ENCODE data around the gene PPT2. TPM values are rescaled to one million over a fixed set of nuclear protein-coding genes. Genes with fewer than 3 reads are reported as not detected.

PPT2 gene
- total and polyA plus RNA-seq, 2 of the 13 experiments (the other 11 are each of a cell fraction or from before 2014, with no cell fraction given): 39.2 to 61.8 TPM

GRCh38 chr6:32153564-32154513 is at the start of gene PPT2 (continued):
- TF ChIP-seq ZNF646 (CRISPR knock-in tag; IDR thresholded peaks at IDR 0.05) (0 out of 2 replicates have a peak, but pooled peaks have one; percentile 14), NFYC (CRISPR knock-in tag; IDR thresholded peaks at IDR 0.05) (no peak), ZNF496 (CRISPR knock-in tag; IDR thresholded peaks at IDR 0.05; ENCODE audit: insufficient replicate concordance) (no peak), SALL1 (CRISPR knock-in tag; IDR thresholded peaks at IDR 0.05) (no peak; the same call in 1 of the 2 replicates), MTA3 (CRISPR knock-in tag; IDR thresholded peaks at IDR 0.05) (no peak), ZNF709 (CRISPR knock-in tag; IDR thresholded peaks at IDR 0.05) (no peak), RXRA (CRISPR knock-in tag; IDR thresholded peaks at IDR 0.05) (no peak; the same call in 1 of the 2 replicates), ZNF850 (CRISPR knock-in tag; conservative IDR thresholded peaks at IDR 0.05) (no peak), ARHGAP35 (CRISPR knock-in tag; IDR thresholded peaks at IDR 0.05; ENCODE audit: borderline replicate concordance) (no peak; the same call in 1 of the 2 replicates), ZNF558 (CRISPR knock-in tag; IDR thresholded peaks at IDR 0.05; ENCODE audit: borderline replicate concordance) (no peak), ZNF772 (CRISPR knock-in tag; IDR thresholded peaks at IDR 0.05) (peak; percentile 28; the same call in 1 of the 2 replicates), PAWR (CRISPR knock-in tag; IDR thresholded peaks at IDR 0.05; ENCODE audit: borderline replicate concordance) (no peak; the same call in 1 of the 2 replicates), NPAS2 (CRISPR knock-in tag; IDR thresholded peaks at IDR 0.05; ENCODE audit: borderline replicate concordance) (no peak), E2F2 (CRISPR knock-in tag; IDR thresholded peaks at IDR 0.05; ENCODE audit: borderline replicate concordance) (peak; percentile 70; the same call in 1 of the 2 replicates), MTF1 (CRISPR knock-in tag; IDR thresholded peaks at IDR 0.05) (peak; percentile 83; the same call in 1 of the 2 replicates), E2F1 (CRISPR knock-in tag; IDR thresholded peaks at IDR 0.05) (peak; percentile 52; the same call in 1 of the 2 replicates), RXRB (CRISPR knock-in tag; IDR thresholded peaks at IDR 0.05; ENCODE audit: borderline replicate concordance) (peak; percentile 35), MAFF (IDR thresholded peaks at IDR 0.05; ENCODE audit: low read depth, low read length) (0 out of 2 replicates have a peak, but pooled peaks have one; percentile 31), ZNF121 (CRISPR knock-in tag; IDR thresholded peaks at IDR 0.05) (0 out of 2 replicates have a peak, but pooled peaks have one; percentile 50), ELF4 (CRISPR knock-in tag; IDR thresholded peaks at IDR 0.05; ENCODE audit: borderline replicate concordance) (peak; percentile 64; the same call in 1 of the 2 replicates)
